GM23338 (cell line): ENCODE data around the gene HEXD.

ENCODE experiments used
- CTCF ChIP-seq, 2 experiments: fragments of 200-600 bp in 1 of 2; sonication (generic) in 1 of 2; conservative IDR thresholded peaks; 2 replicates each; pipeline versions ENCODE4 v1.5.1 to v1.6.1; 2016 to 2017; ENCODE audit warnings: antibody characterized with exemption in 2 of 2, low read depth in 2 of 2, mild to moderate bottlenecking in 2 of 2, moderate library complexity in 1 of 2
- ETS1 ChIP-seq: IDR thresholded peaks from 2 replicates; pipeline ENCODE4 v1.6.1; 2016; ENCODE audit warnings: antibody characterized with exemption
- EZH2 ChIP-seq: fragments of 200-600 bp; sonication (generic); IDR thresholded peaks from one replicate; pipeline ENCODE4 v1.8.0; 2017; ENCODE audit warnings: antibody characterized with exemption, mild to moderate bottlenecking, low read depth; ENCODE audit not compliant: unreplicated experiment
- EZH2phosphoT487 ChIP-seq: fragments of 200-600 bp; sonication (generic); IDR thresholded peaks from one replicate; pipeline ENCODE4 v1.8.1; 2018; ENCODE audit warnings: antibody characterized with exemption; ENCODE audit not compliant: unreplicated experiment
- NANOG ChIP-seq: IDR thresholded peaks from 2 replicates; pipeline ENCODE4 v1.6.1; 2016; ENCODE audit warnings: antibody characterized with exemption, borderline replicate concordance
- POLR2AphosphoS5 ChIP-seq: IDR thresholded peaks from 2 replicates; pipeline ENCODE4 v1.6.1; 2016; ENCODE audit warnings: antibody characterized with exemption, low read depth
- REST ChIP-seq: IDR thresholded peaks from one replicate; pipeline ENCODE4 v1.6.1; 2018; ENCODE audit warnings: antibody characterized with exemption; ENCODE audit not compliant: unreplicated experiment
- ZNF331 ChIP-seq: fragments of 250-450 bp; sonication (Bioruptor Pico); IDR thresholded peaks from 2 replicates; pipeline ENCODE4 v1.5.0; 2020; ENCODE audit warnings: low read depth, mild to moderate bottlenecking, moderate library complexity

- TF ChIP-seq ETS1, result no peak
- no peak for TF ChIP-seq CTCF (conservative IDR thresholded peaks at IDR 0.05; ENCODE audit: low read depth in 2 of 2)
- TF ChIP-seq POLR2AphosphoS5, result no peak
- TF ChIP-seq NANOG, result no peak
- no peak for TF ChIP-seq EZH2phosphoT487
- TF ChIP-seq EZH2, result no peak
- TF ChIP-seq REST, result no peak
- no peak for TF ChIP-seq ZNF331 (CRISPR knock-in tag)
Measured at GRCh38 chr17:82475458-82475857, 57.3 kb downstream of the HEXD start.
